GM18867 (cell line): ENCODE measurements around the gene SERPINB12.

Experiments used
- ATAC-seq: cut with Tn5 transposase; IDR thresholded peaks from one replicate; pipeline ENCODE4 v1.9.1; 2021; ENCODE audit warnings: mild to moderate bottlenecking, moderate library complexity; ENCODE audit not compliant: unreplicated experiment

The SERPINB12 gene, protein sequence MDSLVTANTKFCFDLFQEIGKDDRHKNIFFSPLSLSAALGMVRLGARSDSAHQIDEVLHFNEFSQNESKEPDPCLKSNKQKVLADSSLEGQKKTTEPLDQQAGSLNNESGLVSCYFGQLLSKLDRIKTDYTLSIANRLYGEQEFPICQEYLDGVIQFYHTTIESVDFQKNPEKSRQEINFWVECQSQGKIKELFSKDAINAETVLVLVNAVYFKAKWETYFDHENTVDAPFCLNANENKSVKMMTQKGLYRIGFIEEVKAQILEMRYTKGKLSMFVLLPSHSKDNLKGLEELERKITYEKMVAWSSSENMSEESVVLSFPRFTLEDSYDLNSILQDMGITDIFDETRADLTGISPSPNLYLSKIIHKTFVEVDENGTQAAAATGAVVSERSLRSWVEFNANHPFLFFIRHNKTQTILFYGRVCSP

GRCh38 chr18:63542069-63542468 lies at the start of gene SERPINB12:
SERPINB12 (plus strand) TSS chr18:63542369; CDS start chr18:63556160, 13,791 bp downstream.
- no peak for ATAC-seq

GRCh38 chr18:63492851-63493250 lies 49.3 kb upstream of the SERPINB12 start:
- no peak for ATAC-seq

- ATAC-seq = no peak
These were observed 46.5 kb upstream of the SERPINB12 start for GRCh38 chr18:63495675-63496074.

DNA sequence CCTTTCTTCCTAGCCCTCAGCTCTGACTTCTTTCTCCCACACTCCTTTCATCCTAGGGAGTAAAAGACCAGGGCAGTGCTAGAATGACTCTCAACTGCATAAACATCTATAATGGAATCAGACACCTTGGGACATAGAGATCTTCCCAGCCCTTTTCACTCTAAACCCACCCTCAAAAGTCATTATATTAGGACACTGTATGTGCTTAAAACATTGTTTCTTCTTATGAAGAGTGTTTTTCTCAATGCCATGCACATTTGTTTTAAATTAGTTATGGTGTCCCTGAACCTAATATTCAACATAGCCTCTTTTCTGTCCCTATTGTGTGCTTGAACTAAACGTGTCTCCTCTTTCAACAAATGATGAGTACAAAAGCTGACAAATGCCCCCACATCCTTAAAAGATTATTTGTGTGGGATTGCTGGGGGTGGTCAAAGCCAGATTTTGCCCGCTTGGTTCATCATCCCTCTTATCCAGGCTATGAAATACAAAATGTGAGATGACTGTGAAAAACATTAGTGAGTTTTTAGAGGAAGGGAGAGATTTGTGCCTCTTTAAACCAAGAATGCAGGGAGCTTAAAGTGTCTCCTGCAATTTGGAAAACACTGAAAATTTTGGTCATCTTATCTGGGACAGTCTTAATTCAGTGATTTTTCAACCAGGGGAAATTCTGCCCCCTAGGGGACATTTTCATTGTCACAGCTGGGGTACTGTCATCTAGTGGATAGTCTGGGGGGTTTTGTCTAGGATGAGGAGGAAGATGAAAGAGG lies 36.4 kb upstream of the SERPINB12 start:
- peak; percentile 53 for ATAC-seq

GRCh38 chr18:63506336-63506646 lies 35.9 kb upstream of the SERPINB12 start:
- no peak for ATAC-seq

DNA sequence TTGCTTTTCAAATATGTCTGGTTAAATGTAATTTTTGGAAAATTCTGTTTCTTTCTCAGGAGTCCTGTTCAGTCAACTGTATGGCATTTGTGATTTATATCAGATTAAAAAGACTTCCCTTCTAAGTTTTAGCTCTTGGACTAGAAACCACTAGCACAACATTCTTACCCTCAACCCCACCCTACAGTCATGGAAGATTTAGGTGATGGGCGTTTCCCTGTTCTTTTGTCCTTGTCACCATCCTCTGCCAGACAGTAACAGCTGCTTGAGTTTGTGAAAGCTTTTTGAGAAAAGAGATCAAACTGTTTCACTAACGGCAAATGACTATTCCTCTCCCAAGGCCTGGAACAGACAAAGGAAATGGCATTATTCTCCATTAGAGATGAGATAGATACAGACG lies 33.6 kb upstream of the SERPINB12 start:
- ATAC-seq = no peak

DNA sequence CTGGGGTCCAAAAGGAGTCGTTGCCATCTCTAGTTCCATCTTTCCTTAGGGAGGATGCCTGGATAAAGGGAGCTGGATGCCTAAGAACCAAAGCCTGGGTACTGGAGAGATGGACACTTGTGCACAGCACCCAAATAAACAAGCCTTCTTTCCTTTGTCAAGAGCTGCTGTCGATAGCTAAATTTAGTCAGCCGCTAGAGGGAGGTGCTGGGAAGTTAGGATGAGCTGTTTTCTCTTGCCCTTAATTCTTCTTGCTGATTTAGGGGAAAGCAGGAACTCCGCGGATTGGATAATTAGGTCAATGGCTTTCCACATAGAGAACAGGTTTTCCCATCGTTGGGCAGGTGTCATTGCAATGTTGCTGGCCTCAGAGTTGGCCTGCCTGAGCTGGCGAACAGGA lies 30.9 kb upstream of the SERPINB12 start:
- no peak for ATAC-seq

DNA sequence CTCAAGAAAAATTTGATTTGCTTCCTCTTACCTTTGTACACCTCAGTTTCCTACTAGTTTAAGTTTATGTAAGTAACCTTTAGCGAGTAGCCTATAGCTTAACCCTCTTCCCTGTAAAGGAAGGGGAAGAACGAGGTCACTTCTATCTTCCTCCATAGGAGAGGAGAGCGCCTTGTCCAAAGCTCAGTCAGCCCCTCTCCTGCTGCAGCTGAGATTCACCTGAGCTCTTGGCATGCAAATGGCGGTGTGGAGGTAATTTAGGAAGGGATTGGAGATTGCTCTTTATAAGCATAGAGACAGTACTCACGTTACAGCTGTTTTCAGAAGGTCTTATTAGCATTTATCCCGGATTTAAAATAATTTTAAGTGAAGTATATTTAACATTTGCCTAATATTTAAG lies 27.8 kb upstream of the SERPINB12 start:
- ATAC-seq = no peak

DNA sequence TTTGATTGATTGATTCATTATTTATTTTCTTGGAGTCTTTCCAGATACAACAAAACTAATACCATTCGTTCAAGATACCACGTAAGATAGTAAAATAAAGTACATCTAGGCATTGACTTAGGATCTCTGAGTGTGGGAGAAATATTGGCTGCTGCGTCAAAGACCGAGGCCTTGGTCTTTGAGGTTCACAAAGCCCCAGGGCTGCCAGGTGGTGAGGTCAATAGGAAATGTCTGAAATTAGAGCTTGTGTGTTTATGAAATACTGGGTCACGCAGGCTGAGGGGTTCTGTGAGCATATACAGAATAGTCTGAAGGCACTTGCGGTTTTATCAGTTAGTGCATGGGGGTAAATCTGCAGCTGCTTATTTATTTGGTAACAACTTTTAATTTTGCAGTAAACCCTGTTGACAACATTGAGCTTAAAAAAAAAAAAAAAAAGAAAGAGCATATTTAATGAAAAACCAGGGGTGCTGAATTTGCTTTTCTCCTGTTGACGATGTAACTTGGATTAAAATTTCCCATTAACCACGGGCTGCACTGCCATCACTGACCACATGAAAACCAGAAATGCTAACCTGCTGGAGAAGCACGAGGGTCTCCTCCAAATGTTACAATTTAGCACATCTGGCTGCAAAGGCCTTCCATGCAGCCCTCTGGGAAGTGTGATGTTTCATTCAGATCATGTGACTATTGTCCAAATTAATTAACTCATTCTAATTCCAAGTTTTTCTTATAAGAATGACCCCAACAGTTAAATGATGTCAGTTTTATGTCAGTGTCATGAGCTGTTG lies 27.1 kb upstream of the SERPINB12 start:
- ATAC-seq = no peak

GRCh38 chr18:63515801-63516200 lies 26.4 kb upstream of the SERPINB12 start:
- ATAC-seq = no peak

GRCh38 chr18:63518178-63519012 lies 23.8 kb upstream of the SERPINB12 start:
- peak; percentile 91 for ATAC-seq

- ATAC-seq = no peak
These were observed 22.0 kb upstream of the SERPINB12 start for GRCh38 chr18:63520053-63520685.

DNA sequence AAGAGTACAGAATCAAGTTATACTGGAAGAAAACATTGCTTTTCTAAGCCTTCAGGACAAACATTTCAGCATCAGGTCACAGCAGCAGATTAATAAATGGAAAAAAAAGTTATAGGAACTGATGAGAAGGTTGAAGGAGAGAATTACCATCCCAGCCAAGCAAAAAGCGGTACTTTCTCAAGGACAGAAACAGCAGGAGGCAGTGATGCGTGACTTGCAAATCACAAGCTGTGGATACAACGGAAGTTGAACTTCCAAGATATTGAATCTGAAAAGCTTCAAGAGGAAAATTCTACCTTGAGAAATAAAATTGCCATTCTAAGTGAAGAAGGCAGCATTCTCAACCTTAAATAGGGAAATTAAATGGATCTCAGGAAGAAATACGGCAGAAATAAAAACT lies 18.5 kb upstream of the SERPINB12 start:
- no peak for ATAC-seq

DNA sequence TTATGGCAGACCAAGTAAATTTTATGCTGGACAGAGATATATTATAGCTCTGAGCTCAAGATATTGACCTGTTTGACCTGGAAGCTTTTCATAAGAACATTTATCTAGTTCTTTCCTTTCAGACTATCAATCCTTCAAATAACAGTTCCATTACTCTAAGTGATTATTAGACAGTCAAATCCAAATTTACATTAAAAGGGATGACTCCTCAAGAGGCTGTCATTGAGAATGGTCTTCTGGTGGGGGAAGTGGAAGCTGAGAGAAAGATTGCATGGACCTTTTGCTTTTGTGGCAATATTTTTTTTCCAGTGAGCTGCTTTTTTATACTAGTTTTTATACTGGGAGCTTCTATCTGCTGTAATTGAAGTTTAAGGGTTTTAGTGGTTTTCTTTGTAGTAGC lies 14.9 kb upstream of the SERPINB12 start:
- no peak for ATAC-seq

- no peak for ATAC-seq
These were observed 13.2 kb upstream of the SERPINB12 start for GRCh38 chr18:63528863-63529492.

- ATAC-seq = no peak
These were observed 9.7 kb upstream of the SERPINB12 start for GRCh38 chr18:63532471-63532870.

DNA sequence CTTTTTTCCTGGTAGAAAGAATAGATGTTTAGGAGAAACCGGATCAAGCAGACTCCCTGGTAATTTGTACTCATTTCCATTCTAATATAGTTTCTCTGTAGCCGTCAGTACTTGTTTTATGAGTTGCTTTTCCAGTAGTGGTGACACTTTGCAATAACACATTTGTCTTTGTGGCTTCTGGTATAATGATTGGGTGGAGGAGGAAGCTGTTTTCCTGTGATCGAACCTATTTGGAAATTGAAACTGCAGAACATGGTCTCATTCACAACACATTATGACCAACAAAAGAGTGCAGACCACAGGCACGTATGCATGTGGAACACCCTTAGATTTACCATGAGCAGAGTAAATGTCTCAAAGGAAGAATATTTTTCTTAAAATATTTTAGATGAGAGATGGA lies 7.6 kb upstream of the SERPINB12 start:
- ATAC-seq = peak; percentile 64

DNA sequence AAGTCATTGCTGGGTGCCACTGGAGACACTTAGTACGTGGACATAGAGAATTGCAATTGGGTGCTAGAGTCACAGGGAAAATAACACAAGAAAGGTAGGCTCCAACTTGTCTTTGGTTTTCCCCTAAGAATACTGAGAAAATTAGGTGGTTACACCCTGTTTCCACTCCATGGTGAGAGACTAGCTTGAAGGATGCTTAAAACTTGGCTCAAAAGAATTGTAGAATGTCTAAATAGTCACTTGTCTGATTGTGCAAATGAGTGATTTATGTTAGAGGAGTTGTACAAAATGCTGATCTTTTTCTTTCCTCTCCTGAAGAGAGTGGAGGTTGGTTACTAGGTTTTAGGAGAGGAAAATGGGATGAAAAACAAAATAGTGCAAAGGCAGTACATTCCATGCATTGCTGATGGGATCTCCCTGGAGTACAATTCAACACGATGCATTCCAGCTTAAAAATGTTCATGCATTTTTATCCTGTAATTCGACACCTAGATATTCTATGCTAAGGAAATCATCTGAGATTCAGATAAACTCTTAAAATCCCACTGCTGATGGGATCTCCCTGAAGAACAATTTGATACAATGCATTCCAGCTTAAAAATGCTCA lies 2.2 kb upstream of the SERPINB12 start:
- ATAC-seq = no peak

DNA sequence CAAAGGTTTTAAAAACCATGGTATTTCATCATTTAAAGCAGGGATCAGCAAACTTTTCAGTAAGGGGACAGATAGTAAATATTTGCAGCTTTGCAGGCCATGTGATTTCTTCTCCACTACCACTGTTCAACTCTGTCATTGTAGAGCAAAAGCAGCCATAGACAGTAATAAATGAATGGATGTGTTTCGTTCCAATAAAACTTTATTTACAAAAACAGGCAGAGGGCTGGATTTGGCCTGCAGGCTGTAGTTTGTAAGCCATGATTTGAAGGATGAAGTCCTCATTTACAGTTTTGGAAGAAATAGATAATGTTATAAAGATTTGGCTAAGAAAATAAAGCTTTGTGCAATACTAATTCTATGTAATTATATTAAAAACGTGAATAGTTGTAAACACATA lies 1.8 kb downstream of the SERPINB12 start:
- ATAC-seq = no peak
